HG02763 (cell line): ENCODE measurements around the gene IP6K2.
"Not testable (repeated sequence)": the region's sequence is repeated elsewhere in the genome, so short reads cannot be mapped to it uniquely, and the experiment has no call there.

Experiments
- ATAC-seq: cut with Tn5 transposase; IDR thresholded peaks from one replicate; pipeline ENCODE4 v1.9.1; 2021; ENCODE audit warnings: mild to moderate bottlenecking, moderate library complexity; ENCODE audit not compliant: unreplicated experiment

IP6K2 gene

GRCh38 chr3:48716982-48717746, at the start of gene IP6K2:
IP6K2 (minus strand) TSS chr3:48717221; CDS start chr3:48695291, 21,930 bp downstream.
- peak; percentile 98 for ATAC-seq

DNA sequence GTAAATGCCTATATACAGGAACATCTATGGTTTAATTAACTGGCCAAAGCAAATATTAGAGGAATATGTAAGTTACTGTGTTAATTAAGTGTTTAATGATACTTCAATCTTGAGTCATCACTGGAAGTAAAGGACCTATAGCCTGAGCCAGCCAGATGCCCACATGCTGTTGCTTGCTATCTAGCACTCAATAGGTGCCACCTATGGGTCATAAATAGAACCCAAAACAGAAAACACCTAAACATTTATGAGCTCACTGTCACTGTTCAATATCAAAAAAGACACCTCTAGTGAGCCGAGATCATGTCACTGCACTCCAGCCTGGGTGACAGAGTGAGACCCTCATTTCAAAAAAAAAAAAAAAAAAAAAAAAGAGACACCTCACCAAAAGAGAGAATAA, 48.4 kb upstream of the IP6K2 start:
- ATAC-seq = no peak

DNA sequence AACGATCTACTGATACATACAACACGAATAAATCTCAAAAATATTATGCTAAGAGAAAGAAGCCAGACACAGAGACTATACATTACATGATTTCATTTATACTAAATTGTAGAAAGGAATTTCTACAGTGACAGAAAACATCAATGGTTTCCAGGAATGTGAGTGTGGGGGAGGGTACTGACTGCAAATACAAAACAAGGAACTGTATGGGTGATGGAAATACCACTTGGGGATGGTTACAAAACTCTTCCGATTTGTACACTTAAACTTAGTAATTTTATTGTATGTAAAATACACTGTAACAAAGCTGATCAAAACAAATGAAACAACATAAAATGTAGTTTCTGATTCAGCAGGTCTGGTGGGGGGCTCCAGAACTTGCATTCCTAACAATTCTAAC, 45.8 kb upstream of the IP6K2 start:
- ATAC-seq = no peak

DNA sequence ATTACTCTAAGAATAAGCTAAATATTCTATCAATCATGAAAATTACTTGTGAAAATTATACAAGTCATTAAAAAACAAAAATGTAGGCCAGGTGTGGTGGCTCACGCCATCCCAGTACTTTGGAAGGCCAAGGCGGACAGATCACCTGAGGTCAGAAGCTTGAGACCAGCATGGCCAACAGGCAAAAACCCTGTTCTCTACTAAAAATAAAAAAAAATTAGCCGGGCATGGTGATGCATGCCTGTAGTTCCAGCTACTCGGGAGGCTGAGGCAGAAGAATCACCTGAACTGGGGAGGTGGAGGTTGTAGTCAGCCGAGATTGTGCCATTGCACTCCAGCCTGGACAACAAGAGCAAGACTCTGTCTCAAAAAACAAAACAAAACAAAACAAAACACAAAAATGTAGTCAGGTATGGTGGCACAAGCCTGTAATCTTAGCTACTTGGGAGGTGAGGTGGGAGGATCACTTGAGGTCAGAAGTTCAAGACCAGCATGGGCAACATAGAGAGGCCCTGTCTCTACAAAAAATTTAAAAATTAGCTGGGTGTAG, 43.0 kb upstream of the IP6K2 start:
- not testable (repeated sequence) for ATAC-seq

DNA sequence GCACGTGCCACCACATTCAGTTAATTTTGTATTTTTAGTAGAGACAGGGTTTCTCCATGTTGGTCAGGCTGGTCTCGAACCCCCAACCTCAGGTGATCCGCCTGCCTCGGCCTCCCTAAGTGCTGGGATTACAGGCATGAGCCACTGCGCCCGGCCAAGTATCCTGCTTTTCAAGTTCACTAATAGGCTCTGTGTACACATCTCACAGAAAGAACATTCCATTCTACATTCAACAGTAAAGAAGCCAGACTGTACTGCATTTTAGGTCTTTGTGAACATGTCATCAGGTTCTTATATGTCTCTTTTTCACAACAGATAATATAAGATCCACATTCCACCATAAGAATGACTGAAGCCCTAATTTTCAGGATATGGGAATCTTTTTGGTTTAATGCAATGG, 42.5 kb upstream of the IP6K2 start:
- ATAC-seq = not testable (repeated sequence)

GRCh38 chr3:48759071-48759470, 42.0 kb upstream of the IP6K2 start:
- ATAC-seq = no peak

DNA sequence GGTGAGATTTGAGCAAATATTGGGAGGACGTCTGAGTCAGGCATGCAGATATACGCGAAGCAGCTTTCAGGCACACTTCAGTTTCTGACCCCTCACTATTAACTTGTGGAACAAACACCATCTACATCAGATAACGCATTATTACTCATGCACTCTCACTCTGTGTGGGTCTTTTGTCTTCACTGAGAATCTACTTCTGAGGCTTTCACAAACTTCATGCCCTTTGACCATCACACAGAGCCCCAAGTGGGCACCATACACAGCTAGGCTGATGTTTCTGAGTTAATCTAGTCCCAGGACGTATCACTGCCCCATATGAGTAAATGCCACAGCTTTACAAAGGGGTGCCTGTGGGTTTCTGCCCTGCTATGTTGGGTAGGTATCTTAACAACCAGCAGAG, 39.6 kb upstream of the IP6K2 start:
- ATAC-seq = no peak

DNA sequence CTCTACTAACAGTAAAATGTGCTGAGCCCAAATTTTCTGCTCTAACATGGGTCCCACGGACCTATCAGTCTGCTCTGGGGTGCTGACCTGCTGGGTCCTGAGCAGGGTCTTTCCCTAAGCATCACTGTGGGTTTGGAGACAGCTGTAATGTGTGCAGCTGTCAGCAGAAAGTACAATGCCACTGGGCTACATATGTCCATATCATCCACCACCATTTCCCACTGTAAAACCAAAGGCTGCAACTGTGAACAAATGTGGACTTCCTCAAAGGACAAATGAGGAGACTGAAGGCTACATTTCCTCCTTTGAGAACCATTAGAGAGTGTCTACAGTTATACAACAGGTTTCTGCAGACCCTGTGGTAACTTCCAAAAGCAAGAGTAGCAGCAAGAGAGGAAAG, 33.8 kb upstream of the IP6K2 start:
- no peak for ATAC-seq

DNA sequence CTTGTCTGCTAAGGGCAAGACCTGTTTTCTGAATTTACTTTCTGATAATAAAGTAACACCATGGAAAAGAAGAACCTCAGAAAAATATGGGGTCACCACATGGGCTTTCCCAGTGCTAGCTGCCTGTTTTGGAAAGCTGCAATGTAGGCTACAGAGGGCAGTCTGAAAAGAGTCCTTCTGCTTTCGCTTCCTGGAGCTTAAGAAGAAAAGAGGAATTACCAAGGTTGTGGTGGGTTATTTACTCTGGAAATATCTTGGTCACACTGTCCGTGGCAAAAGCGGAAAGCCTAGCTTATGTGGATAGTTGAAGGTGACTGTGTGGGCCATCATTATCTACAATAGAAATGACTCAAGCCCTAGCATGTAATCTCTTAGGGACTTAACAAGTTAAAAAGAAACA, 31.7 kb upstream of the IP6K2 start:
- no peak for ATAC-seq

DNA sequence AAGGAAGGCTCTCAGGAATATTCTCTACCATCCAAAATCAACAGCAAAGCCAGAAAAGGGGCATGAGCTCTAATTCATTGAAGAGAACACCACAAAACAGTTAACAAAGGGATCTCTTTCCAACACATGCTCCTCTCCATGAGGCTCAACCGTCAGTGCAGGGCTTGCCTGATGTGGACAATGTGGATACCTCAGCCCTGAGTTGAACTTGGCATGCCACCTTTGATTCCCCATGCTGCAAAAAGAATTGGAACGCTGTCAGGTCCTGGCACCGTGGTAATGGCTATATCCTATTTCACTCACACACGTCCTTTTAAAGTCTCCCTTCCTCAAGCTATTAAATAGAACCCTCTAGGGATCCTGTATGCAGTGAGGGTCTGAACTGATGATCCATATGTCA, 30.7 kb upstream of the IP6K2 start:
- no peak for ATAC-seq

- no peak for ATAC-seq
These were observed 30.1 kb upstream of the IP6K2 start for GRCh38 chr3:48747015-48747615.

- no peak for ATAC-seq
These were observed 26.8 kb upstream of the IP6K2 start for GRCh38 chr3:48743773-48744172.

DNA sequence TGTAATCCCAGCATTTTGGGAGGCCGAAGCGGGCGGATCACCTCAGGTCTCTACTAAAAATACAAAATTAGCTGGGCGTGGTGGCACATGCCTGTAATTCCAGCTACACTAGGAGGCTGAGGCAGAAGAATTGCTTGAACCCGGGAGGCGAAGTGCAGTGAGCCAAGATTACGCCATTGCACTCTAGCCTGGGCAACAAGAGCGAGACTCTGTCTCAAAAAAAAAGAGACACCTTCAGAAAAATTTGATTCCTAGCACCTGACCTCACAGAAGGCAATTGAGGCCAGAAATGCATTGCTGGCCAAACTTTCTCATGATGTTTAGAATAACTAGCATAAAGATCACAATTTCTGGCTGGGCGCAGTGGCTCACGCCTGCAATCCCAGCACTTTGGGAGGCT, 24.2 kb upstream of the IP6K2 start:
- ATAC-seq = not testable (repeated sequence)

GRCh38 chr3:48739955-48740823, 23.2 kb upstream of the IP6K2 start:
- peak; percentile 72 for ATAC-seq

DNA sequence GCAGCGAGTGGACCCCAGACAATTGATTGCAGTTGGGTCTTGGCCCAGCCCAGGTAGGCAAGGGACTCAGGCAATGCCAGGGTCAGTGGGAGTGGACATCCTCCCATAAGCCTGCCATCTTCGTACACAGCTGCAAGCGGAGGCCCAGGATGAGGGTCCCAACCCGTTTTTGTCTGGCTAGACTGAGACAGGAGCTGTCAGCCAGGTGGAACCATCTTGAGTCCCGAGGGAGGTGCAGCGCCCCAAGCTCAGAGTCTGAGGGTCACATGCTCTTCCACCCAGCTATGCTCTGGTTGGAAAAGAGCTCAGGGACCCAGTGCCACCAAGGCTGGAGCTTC, 22.6 kb upstream of the IP6K2 start:
- ATAC-seq = peak; percentile 16

- ATAC-seq = no peak
These were observed 22.1 kb upstream of the IP6K2 start for GRCh38 chr3:48738926-48739616.

DNA sequence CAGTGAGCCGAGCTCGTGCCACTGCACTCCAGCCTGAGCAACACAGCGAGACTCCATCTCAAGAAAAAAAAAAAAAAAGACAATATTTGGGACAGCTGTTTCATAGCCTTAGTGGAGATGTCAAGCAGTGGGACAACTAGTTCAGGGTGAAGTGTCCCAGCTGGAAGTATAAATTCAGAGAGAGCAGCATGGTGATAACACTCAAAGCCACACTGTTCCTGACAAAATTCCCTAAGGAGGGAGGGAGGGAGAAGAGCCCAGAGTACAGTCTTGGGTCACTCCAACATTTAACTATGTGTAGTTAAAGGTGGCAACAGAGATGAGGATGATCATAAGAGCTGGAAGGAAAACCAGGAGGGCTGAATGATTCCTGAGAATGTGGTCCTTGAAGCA, 21.1 kb upstream of the IP6K2 start:
- ATAC-seq = no peak

- ATAC-seq = not testable (repeated sequence)
These were observed 18.2 kb upstream of the IP6K2 start for GRCh38 chr3:48735075-48735767.

DNA sequence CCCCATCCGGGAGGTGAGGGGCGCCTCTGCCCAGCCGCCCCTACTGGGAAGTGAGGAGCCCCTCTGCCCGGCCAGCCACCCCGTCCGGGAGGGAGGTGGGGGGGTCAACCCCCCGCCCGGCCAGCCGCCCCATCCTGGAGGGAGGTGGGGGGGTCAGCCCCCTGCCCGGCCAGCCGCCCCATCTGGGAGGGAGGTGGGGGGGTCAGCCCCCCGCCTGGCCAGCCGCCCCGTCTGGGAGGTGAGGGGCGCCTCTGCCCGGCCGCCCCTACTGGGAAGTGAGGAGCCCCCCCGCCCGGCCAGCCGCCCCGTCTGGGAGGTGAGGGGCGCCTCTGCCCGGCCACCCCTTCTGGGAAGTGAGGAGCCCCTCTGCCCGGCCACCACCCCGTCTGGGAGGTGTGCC, 17.5 kb upstream of the IP6K2 start:
- ATAC-seq = not testable (repeated sequence)
